Glutamatergic neuron (in vitro differentiated cells): ENCODE data around the gene KCTD2. TPM values are rescaled to one million over a fixed set of nuclear protein-coding genes. Genes with fewer than 3 reads are reported as not detected.

Experiments
- DNase-seq: peaks from one replicate; pipeline ENCODE4 v3.0.0; 2022
- H3K27ac Mint-ChIP-seq: one replicate; pipeline ENCODE4 v1.8.0; 2020; ENCODE audit warnings: mild to moderate bottlenecking, mixed read lengths, inconsistent platforms; ENCODE audit not compliant: unreplicated experiment
- H3K27me3 Mint-ChIP-seq: one replicate; pipeline ENCODE4 v1.8.0; 2020; ENCODE audit warnings: mild to moderate bottlenecking, moderate library complexity, mixed read lengths, inconsistent platforms; ENCODE audit not compliant: unreplicated experiment
- H3K36me3 Mint-ChIP-seq: one replicate; pipeline ENCODE4 v1.8.0; 2020; ENCODE audit warnings: mild to moderate bottlenecking, mixed read lengths, inconsistent platforms; ENCODE audit not compliant: unreplicated experiment
- H3K4me1 Mint-ChIP-seq: one replicate; pipeline ENCODE4 v1.8.0; 2020; ENCODE audit warnings: mild to moderate bottlenecking, low read depth, mixed read lengths, inconsistent platforms; ENCODE audit not compliant: unreplicated experiment
- H3K4me3 Mint-ChIP-seq: one replicate; pipeline ENCODE4 v1.8.0; 2020; ENCODE audit warnings: mild to moderate bottlenecking, mixed read lengths, inconsistent platforms; ENCODE audit not compliant: unreplicated experiment
- H3K9me3 Mint-ChIP-seq: one replicate; pipeline ENCODE4 v1.8.0; 2020; ENCODE audit warnings: mild to moderate bottlenecking, moderate library complexity, mixed read lengths, inconsistent platforms; ENCODE audit not compliant: unreplicated experiment
- total RNA-seq: library from RNA; stranded (reverse); fragmentation: NEBNext Ultra II Directional; extraction: Animal tissue kit (Norgen Biotek cat#: 25700); gene quantifications from one replicate; pipeline ENCODE4 v1.2.1, GENCODE V29; 2021; ENCODE audit not compliant: unreplicated experiment
- TF ChIP-seq, protein P1 (sequence below): fragments of 200-600 bp; sonication (generic); IDR thresholded peaks from one replicate; pipeline ENCODE4 v1.5.0; 2021; ENCODE audit not compliant: partially characterized antibody, unreplicated experiment

KCTD2 gene
- total RNA-seq, 1 donor from 2014 or later: 23.4 TPM

DNA sequence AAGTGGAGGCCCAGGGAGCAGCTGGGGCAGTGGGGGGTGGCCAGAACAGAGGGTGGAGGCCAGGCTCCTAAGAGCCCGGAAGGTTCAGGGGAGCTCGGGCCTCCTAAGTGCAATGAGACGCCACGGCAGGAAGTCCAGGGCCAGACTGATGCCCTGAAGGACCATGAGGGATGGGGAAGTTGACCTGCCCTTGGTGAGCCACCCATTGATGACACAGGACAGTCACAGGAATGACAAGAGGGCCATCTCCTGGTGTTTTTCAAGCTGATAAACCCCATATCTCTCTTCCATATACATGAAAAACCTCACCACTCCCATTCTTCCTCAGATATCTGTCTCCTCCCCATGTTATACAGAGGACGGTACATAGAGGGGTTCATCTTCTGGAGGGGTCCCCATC is 40.4 kb upstream of the KCTD2 start:
- Mint-ChIP-seq H3K4me3 (no peak overlapping the region), H3K36me3 (peaks cover 4% of the 10 kb centered on the region), H3K27ac (no peak overlapping the region), H3K9me3 (peaks cover 9% of the 10 kb centered on the region), H3K27me3 (peaks cover 4% of the 10 kb centered on the region), H3K4me1 (peaks cover 10% of the 10 kb centered on the region)
- DNase-seq: no peak
- TF ChIP-seq, protein P1, sequence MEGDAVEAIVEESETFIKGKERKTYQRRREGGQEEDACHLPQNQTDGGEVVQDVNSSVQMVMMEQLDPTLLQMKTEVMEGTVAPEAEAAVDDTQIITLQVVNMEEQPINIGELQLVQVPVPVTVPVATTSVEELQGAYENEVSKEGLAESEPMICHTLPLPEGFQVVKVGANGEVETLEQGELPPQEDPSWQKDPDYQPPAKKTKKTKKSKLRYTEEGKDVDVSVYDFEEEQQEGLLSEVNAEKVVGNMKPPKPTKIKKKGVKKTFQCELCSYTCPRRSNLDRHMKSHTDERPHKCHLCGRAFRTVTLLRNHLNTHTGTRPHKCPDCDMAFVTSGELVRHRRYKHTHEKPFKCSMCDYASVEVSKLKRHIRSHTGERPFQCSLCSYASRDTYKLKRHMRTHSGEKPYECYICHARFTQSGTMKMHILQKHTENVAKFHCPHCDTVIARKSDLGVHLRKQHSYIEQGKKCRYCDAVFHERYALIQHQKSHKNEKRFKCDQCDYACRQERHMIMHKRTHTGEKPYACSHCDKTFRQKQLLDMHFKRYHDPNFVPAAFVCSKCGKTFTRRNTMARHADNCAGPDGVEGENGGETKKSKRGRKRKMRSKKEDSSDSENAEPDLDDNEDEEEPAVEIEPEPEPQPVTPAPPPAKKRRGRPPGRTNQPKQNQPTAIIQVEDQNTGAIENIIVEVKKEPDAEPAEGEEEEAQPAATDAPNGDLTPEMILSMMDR: no peak

DNA sequence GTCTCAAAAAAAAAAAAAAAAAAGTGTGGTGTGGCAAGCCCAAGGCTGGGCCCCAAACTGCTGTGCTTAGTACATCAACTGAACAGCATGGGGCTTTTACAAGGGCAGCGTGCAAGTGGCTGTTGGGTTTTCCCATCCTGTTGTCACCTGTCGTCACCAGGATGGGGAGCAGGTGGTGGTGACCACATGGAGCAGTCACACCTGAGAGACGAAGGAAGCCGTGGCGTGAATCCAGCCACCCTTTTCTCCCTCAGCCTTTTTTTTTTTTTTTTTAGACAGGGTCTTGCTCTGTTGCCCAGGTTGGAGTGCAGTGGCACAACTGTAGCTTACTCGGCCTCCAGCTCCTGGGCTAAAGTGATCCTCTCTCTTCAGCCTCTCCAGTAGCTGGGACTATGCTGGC is 38.7 kb upstream of the KCTD2 start:
- H3K36me3 Mint-ChIP-seq: no peaks in the 10 kb centered on the region
- H3K4me1 Mint-ChIP-seq: peaks cover 16% of the 10 kb centered on the region
- TF ChIP-seq, protein P1: no peak
- H3K4me3 Mint-ChIP-seq: no peak overlapping the region
- no peak for DNase-seq
- H3K27me3 Mint-ChIP-seq: peaks cover 9% of the 10 kb centered on the region
- H3K27ac Mint-ChIP-seq: no peak overlapping the region
- H3K9me3 Mint-ChIP-seq: peaks cover 12% of the 10 kb centered on the region

- H3K27ac Mint-ChIP-seq: no peak overlapping the region
- H3K36me3 Mint-ChIP-seq: no peaks in the 10 kb centered on the region
- TF ChIP-seq, protein P1: no peak
- H3K9me3 Mint-ChIP-seq: peaks cover 12% of the 10 kb centered on the region
- H3K4me1 Mint-ChIP-seq: peaks cover 22% of the 10 kb centered on the region
- H3K4me3 Mint-ChIP-seq: no peak overlapping the region
- H3K27me3 Mint-ChIP-seq: peaks cover 9% of the 10 kb centered on the region
- DNase-seq: no peak
Measured at GRCh38 chr17:75009139-75009724, 37.8 kb upstream of the KCTD2 start.

GRCh38 chr17:75010683-75011400 is 36.2 kb upstream of the KCTD2 start:
- H3K9me3 Mint-ChIP-seq: peaks cover 10% of the 10 kb centered on the region
- H3K4me3 Mint-ChIP-seq: peak overlapping the region; percentile 98
- peak overlapping the region; percentile 100 for H3K27ac Mint-ChIP-seq
- H3K27me3 Mint-ChIP-seq: peaks cover 9% of the 10 kb centered on the region
- peak; percentile 71 for DNase-seq
- H3K36me3 Mint-ChIP-seq: no peaks in the 10 kb centered on the region
- TF ChIP-seq, protein P1: no peak
- H3K4me1 Mint-ChIP-seq: peaks cover 22% of the 10 kb centered on the region

DNA sequence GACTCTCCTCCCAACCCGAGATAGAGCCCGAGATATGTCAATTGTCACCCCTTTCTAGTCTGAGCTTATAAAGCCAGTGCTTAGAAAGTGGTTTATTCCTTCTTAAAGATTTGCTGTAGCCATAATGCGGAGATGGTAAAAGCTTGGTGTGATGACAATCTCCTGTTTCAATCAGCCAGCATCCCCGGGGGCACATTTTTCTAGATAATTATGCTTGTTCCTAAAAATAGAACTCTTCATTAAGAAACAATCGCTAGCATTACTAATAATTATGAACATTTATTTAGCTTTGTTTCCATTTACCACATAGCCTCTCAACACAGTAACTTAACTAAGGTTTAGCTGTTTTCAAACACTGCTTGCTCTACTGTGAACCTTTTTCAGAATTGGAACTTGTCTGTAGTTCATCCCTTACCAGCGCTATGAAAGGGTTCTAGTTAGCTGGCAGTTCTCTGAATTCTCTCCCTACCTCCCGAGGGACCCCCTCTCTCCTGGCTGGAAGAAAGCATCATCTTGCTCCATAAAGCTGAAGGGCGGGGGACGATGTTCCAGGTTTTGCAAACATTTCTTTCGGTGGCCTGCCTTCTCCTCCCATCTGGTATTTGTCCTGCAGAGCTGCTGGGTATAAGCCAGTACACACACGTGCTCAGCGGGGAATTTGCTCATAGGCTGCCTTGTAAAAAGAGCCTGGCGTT is 35.5 kb upstream of the KCTD2 start:
- Mint-ChIP-seq H3K36me3 (no peaks in the 10 kb centered on the region), H3K9me3 (peaks cover 6% of the 10 kb centered on the region), H3K4me1 (peaks cover 22% of the 10 kb centered on the region), H3K27me3 (peaks cover 9% of the 10 kb centered on the region), H3K4me3 (peak overlapping the region; percentile 98), H3K27ac (peak overlapping the region; percentile 100)
- TF ChIP-seq, protein P1: no peak
- DNase-seq: peak; percentile 56
